Breast epithelium (tissue), 3 donors: ENCODE results near the gene MEIS3.

Experiments used
- POLR2A ChIP-seq: fragments of 450-650 bp; IDR thresholded peaks from one replicate; pipeline ENCODE4 v1.6.1; 2016; ENCODE audit warnings: antibody characterized with exemption, mild to moderate bottlenecking, moderate library complexity
- TF ChIP-seq, protein P1 (sequence below), 3 donors: fragments of 450-650 bp; IDR thresholded peaks; one replicate each; pipeline ENCODE4 v1.5.1; 2016 to 2017; ENCODE audit warnings: antibody characterized with exemption in 3 of 3, mild to moderate bottlenecking in 3 of 3, moderate library complexity in 3 of 3

DNA sequence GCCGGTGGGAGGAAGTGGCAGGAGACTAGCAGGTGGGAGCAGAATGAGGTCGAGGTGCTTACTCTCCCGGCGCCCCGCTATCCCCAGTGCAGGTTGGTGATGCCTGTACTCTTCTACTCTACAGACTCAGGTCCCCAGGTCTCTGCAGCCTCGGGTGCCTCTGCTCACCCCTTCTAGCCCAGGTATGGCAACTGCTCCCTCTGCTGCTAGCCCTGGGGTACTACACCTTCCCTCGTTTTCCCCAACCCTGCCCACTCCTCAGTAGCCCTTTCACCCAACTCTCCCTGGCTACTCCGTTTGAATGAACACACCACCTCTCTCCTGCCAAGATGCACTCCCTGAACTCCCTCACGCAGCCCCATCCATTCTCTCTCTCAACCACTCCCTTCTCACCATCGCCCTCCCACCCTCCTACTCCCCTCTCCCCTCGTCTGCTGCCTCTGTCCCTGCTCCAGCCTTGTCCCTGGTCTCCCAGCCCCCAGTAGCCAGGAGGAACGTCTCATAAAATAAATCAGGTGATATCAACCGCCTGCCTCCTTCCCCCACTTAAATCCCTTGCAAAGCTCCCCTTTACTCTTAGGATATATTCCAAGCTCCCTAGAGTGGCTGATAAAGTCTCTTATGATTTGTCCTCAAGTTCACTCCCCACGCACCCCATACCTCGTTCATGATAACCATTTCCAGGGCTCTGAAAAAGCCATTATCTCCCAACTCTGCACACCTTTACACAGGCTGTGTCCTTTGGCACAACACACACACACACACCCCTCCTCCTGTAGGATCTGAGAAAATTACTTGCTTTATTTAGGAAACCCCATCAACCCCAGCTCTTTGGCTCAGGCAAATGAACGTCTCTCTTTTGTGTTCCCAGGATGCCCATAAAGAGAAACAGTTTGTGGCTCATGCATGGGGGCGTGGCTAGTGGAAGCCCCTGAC is 8.2 kb upstream of the MEIS3 start:
- TF ChIP-seq, protein P1, sequence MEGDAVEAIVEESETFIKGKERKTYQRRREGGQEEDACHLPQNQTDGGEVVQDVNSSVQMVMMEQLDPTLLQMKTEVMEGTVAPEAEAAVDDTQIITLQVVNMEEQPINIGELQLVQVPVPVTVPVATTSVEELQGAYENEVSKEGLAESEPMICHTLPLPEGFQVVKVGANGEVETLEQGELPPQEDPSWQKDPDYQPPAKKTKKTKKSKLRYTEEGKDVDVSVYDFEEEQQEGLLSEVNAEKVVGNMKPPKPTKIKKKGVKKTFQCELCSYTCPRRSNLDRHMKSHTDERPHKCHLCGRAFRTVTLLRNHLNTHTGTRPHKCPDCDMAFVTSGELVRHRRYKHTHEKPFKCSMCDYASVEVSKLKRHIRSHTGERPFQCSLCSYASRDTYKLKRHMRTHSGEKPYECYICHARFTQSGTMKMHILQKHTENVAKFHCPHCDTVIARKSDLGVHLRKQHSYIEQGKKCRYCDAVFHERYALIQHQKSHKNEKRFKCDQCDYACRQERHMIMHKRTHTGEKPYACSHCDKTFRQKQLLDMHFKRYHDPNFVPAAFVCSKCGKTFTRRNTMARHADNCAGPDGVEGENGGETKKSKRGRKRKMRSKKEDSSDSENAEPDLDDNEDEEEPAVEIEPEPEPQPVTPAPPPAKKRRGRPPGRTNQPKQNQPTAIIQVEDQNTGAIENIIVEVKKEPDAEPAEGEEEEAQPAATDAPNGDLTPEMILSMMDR (IDR thresholded peaks at IDR 0.05), result peak; percentile 82 to 92 (median 87)
- TF ChIP-seq POLR2A, result no peak
